KBM-7 (cell line): Measurements from ENCODE around the gene CELSR1.

Source experiments
- DNase-seq: peaks from one replicate; pipeline ENCODE4 v3.0.0-alpha.2; 2015
- in situ Hi-C: fragments of 300-500 bp; cut with MboI; formaldehyde crosslinking; loops from 2 replicates; pipeline ENCODE4 v1.14.3; 2020; ENCODE audit warnings: low sequenced_read_pairs, low pct_unique_long_range_greater_than_20kb, mixed read lengths

The CELSR1 gene

DNA sequence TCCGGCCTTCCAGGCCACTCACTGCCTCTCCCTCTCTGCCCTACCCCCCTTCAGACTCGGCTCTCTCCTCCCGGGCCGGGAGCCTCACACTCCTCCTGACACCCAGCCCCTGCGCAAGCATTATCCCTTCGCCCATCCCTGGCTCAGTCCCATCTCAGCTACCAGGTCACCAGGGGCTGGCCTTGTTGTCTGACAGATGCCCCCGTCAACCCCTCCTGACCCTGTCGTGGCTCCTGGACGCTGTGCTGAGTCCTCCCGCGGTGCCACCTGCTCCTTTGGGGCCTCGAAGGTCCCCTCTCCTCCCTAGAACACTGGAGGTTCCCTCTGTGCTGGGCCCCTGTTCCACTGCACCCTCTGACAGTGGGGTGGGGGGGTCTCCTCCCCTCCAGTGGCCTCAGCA is 169.0 kb downstream of the CELSR1 start:
- no peak for DNase-seq
- in situ Hi-C loops, result no loop called here

- peak; percentile 67 for DNase-seq
- in situ Hi-C loops, result no loop called here
Measured at GRCh38 chr22:46367707-46368191, 169.7 kb downstream of the CELSR1 start.

DNA sequence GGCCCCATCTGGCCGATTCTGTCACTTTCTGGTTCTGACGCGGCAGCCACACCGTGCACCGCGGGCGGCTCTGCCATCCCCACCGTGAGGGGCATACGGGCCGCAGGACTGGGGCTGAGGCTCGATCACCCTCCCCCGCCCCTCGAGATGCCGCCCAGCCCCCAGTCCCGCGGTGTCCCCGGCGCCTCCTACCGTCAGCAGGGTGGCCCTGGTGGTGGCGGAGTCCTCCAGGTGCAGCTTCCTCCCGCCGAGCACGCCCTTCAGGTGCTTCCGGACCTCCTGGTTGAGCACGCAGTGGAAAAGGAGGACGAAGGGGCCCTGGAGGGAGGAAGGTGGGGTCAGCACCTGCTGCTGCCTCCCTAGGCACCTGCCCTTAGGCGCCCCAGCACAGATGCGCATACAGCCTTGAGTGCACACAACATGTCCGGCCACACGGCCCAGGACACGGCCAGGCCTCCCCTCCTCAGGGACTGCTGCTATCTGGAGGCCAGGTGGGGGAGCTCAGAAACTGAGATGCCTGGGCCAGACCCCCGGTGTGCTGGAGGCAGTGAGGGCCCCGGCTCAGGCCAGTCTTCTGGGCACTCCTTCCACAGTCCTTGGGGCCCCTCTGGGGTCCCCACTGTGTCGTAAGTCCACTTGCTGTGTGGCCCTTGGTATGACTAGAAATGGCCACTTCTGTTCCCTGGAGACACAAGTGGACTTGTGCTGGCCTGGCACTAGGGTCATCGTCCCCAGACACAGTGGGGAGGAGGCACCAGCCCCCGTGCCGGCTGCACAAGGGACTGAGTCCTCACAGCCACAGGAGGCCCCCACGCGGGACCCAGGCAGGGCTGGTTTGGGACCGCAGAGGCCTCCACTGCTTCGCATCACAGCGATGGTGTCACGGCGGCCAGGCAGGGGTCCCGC is 170.4 kb downstream of the CELSR1 start:
- in situ Hi-C loops, result no loop called here
- no peak for DNase-seq

- in situ Hi-C loops, result no loop called here
- DNase-seq, result no peak
Measured at GRCh38 chr22:46366327-46366731, 171.1 kb downstream of the CELSR1 start.

DNA sequence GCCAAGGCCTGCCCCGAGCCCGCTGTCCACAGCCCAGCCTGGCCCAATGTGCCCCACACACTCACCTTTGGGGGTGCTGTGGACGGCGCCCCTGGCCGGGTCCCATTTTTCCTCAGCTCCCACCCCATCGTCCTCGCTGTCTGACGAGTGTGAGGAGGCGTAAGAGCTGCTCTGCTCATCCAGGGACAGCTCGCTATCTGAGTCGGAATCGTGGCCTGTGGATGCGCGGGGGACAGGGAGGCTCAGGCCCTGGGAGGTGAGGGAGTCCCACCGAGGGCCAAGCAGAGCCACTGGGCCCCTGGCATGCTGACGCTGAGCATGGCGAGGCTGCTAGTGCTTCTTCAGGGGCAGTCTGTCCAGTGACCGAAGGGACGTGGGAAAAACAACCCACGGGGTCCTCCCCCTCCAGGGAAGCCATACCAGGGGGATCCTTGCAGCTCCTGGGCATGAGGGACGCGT is 172.2 kb downstream of the CELSR1 start:
- in situ Hi-C loops, result no loop called here
- DNase-seq, result no peak

- no peak for DNase-seq
- in situ Hi-C loops, result no loop called here
Measured at GRCh38 chr22:46364341-46365165, 172.9 kb downstream of the CELSR1 start.

DNA sequence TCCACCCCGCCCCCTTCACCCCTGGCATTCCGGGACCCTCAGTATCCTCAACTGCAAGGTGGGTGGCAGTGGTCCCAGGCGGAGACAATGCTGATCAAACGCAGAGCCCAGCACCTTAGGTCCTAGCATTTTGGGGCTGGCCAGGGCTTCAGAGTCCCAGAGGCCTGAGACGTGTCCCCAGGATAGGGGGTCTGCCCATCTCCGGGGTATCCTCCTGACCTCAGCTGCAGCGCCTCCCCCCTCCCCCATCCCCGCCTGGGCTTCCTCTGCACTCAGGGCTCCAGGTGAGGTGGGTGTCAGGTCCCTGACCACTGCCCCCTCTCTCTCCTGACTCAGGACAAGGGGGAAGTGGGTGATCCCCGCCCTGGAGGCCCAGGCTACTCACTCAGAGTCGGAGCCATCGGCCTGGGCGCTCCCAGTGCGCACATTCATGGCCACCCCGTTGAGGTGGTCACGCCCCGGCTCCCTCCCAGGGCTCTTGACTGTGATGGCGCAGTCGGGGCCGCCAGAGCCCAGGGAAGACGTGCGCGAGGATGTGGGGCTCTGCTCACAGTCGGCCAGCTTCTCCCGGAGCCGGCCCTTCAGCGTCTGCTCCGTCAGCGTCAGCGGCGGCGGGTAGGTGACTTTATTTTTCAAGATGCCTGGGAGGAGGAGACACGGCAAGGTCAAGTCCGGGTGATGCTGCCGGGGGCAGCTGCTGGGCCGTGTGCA is 173.7 kb downstream of the CELSR1 start:
- in situ Hi-C loops, result no loop called here
- no peak for DNase-seq

DNA sequence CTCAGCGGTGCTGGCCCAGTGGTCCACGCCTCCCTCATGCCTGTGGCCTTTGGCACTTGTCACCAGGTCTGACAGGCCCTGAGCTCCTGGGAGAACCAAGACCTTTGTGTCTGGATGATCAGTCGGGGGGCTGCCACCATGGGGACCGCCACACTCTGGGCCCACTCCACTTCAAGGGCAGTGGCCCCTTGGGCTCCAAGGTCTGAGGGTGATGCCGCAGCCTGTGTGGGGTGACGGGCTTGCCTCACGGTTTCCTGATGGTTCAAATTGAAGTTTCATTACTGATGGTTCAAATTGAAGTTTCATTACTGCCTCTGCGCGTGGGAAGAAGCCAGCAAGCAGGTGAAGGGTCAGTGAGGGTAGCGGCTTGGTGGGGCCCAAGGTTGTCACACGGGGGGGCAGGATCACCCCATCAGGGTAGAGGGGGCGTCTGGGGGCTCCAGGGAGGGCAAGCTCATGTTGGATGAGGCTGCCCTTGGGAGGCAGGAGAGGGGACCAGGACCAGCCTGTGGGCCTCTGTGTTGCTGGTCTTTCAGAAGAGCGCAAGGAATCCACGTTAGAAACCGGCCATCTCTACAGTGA is 174.4 kb downstream of the CELSR1 start:
- in situ Hi-C loops, result no loop called here
- DNase-seq, result no peak

DNA sequence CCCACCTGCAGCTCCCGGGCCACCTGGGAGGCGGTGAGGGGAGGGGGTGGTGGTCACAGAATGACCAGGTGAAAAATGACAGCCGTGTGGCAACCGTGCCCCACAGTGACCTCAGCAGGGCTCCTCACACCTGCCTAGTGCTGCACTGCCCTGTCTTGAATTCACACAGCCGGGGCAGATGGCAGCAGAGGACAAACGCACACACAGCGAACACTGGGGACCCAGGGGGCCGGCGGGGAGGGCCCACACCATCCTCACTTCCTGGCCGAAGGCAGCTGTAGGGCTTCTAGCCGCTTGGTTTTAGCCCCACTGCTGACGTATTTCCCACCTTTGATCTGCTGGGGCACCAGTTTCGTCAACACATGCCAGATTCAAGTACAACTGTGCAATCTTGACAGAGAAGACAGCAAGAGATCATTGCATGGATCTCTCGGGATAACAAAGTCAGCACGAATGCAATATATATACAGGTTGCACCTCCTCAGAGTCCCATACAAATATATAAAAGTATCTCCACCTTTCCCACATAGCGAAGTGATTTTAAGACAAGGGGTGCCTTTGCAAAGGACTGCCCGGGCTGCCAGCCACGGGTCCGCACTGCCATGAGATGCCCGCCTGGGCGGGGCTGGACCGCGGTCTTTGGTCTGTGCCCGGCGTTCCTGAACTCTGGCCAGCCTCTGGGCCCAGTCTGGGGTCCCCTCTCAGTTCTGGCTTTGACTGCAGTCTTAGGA is 175.1 kb downstream of the CELSR1 start:
- no peak for DNase-seq
- in situ Hi-C loops, result no loop called here

DNA sequence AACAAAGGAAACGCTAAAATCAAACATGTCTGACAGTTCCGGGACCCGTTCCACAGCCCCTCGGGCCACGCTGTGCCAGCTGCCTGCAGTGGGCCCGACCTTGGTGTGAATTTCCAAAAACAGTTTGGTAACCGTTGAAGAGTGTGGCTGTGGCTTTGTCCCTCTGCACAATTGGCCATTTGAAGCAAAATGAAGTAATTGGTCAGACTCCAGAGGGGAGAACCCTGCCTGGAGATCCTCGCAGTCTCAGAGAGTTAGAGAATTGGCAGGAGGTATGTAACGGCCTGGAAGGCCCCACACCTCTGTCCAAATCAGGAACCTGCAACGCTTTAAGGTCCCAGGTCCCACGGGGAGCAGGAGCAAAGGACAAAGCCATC is 175.6 kb downstream of the CELSR1 start:
- in situ Hi-C loops, result no loop called here
- DNase-seq, result no peak

DNA sequence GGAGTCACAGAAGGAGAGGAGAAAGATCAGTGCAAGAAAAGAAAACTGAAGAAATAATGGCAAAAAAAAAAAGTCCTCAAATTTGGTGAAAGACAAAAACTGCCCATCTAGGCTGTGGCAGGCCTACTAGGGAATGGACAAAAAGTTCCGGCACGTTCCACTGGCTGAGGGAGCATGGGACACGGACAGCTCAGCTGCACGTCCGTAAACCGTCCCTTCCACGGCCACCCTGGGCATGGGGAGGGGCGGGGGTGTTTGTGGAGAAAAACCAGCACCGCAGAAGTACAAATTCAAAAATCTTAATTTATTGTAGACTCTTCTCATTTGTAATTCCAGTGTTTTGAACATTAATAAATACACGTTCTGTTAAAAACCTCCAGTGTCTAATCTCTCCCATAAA is 176.5 kb downstream of the CELSR1 start:
- DNase-seq, result no peak
- in situ Hi-C loops, result no loop called here

GRCh38 chr22:46360097-46360496 is 177.3 kb downstream of the CELSR1 start:
- no peak for DNase-seq
- in situ Hi-C loops, result no loop called here

DNA sequence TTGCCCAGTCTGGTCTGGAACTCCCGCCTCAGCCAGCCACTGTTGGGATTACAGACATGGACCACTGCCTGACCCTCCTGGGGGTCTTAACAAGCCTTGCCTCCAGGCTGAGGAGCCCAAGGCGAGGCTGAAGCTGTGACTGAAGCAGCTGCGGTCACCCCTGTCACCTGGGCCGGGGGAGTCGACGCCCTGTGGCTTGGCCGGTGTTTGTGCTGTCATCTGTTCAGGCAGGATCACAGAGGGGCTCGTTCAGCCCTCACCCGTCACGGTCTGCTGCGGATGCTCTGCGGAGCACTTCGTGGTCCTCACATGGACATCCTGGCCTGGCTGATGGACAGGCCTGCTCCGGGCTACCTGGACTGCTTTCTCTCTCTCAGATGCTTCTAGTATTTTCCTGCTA is 178.1 kb downstream of the CELSR1 start:
- in situ Hi-C loops, result loop anchor here (10.0 kb wide), 1 partner anchor 175 kb away; the partner anchor contains the start of gene CELSR1
- no peak for DNase-seq

- no peak for DNase-seq
- in situ Hi-C loops, result loop anchor here (10.0 kb wide), 1 partner anchor 176 kb away; the partner anchor contains the start of gene CELSR1
Measured at GRCh38 chr22:46358766-46359165, 178.7 kb downstream of the CELSR1 start.

- no peak for DNase-seq
- in situ Hi-C loops, result loop anchor here (10.0 kb wide), 1 partner anchor 177 kb away; the partner anchor contains the start of gene CELSR1
Measured at GRCh38 chr22:46357711-46358520, 179.5 kb downstream of the CELSR1 start.

DNA sequence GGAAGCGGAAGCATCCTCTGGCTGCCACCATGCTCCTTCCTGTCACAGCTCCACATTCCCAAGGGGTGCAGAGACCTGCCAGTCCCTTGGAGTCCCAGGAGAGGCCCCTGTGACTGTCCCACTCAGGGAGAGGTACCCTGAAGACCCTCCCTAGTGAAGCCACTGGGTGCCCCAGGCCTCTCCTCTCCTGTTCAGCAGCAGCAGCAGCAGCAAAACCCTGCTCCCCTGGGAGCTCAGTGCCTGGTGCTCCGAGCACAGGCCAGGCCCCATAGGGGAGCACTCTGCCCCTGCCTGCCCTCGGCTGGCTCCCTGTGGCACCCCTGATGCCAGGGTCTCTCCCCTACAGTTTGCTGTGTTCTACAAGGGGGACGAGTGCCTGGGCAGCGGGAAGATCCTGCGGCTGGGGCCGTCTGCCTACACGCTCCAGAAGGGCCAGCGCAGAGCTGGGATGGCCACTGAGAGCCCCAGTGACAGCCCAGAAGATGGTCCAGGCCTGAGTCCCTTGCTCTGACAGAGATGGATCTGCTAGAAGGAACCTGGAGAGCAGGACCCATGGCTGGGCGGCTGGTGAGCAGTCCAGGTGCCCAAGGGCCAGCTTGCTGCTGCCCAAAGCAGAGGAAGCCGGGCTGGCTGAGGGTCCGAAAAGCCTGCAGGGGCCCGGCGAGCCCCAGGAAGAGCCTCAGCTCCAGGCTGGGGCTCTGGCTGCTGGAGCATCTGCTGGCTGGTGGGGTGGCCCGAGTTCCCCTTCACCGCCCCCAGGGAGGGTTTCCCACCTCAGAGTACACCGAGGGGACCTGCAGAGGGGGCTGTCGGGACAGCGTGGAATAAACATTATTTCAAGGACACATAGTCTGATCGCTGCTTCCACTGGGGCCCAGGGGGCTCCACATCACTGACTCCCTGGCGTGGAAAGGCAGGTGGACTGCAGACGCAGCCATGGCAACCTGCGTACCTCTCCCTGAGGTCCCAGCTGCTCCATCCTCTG is 180.6 kb downstream of the CELSR1 start:
- DNase-seq, result no peak
- in situ Hi-C loops, result loop anchor here (10.0 kb wide), 1 partner anchor 178 kb away; the partner anchor contains the start of gene CELSR1
